Ishikawa (cell line): Measurements from ENCODE around the gene LCN1.

Source experiments
- EP300 ChIP-seq: IDR thresholded peaks from 2 replicates; pipeline ENCODE4 v1.6.1; 2012; ENCODE audit warnings: borderline replicate concordance
- TCF12 ChIP-seq: IDR thresholded peaks from 2 replicates; pipeline ENCODE4 v1.6.1; 2012; ENCODE audit warnings: low read depth
- ZBTB7A ChIP-seq: IDR thresholded peaks from 2 replicates; pipeline ENCODE4 v1.6.1; 2012; ENCODE audit warnings: low read depth

DNA sequence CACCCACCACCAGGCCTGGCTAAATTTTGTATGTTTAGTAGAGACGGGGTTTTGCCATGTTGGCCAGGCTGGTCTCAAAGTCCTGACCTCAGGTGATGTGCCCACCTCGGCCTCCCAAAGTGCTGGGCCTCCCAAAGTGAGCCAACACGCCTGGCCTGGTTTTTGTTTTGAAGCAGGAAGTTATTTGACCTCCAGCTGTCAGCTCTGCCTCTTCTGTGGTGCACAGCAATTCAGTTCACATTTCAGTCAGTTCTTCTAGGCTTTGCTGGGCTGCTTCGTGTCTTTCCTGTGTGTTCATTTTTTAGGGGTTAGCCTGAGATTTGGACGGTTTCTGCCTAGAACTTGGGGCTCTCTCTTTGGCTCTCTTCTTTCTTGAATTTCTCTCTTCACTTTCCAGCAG lies 8.9 kb downstream of the LCN1 start:
- no peak for TF ChIP-seq EP300
- TF ChIP-seq ZBTB7A = no peak
- TF ChIP-seq TCF12 = no peak
